ENCODE measurements around the gene SPTBN4.

The SPTBN4 gene

GRCh38 chr19:40492274-40492673 is 25.5 kb downstream of the SPTBN4 start (continued):
- no peak for TF ChIP-seq ZSCAN18 (tag by site-specific recombination; IDR thresholded peaks at IDR 0.05)
- peak; percentile 53 for TF ChIP-seq ZNF341 (tag by site-specific recombination; IDR thresholded peaks at IDR 0.05; ENCODE audit: low read depth)
- no peak for TF ChIP-seq ZNF585B (tag by site-specific recombination; IDR thresholded peaks at IDR 0.05)
- peak; percentile 52; the same call in 1 of the 2 replicates for TF ChIP-seq ZNF169 (tag by site-specific recombination; IDR thresholded peaks at IDR 0.05)
- no peak for TF ChIP-seq ZNF157 (tag by site-specific recombination; IDR thresholded peaks at IDR 0.05)
- no peak for TF ChIP-seq RBAK (tag by site-specific recombination; IDR thresholded peaks at IDR 0.05)
- TF ChIP-seq ZNF692 (tag by site-specific recombination; IDR thresholded peaks at IDR 0.05) = 0 out of 2 replicates have a peak, but pooled peaks have one; percentile 15
- 0 out of 2 replicates have a peak, but pooled peaks have one; percentile 54 for TF ChIP-seq MYNN (tag by site-specific recombination; IDR thresholded peaks at IDR 0.05; ENCODE audit: borderline replicate concordance)
- TF ChIP-seq ZBTB48 (tag by site-specific recombination; IDR thresholded peaks at IDR 0.05) = no peak
- TF ChIP-seq ZBTB17 (tag by site-specific recombination; IDR thresholded peaks at IDR 0.05) = 0 out of 2 replicates have a peak, but pooled peaks have one; percentile 44
- peak; percentile 70 for TF ChIP-seq ZNF133 (tag by site-specific recombination; IDR thresholded peaks at IDR 0.05)
- no peak for TF ChIP-seq KLF7 (tag by site-specific recombination; IDR thresholded peaks at IDR 0.05; ENCODE audit: borderline replicate concordance)
- no peak for TF ChIP-seq ZNF658 (tag by site-specific recombination; IDR thresholded peaks at IDR 0.05)
- TF ChIP-seq ZNF146 (tag by site-specific recombination; IDR thresholded peaks at IDR 0.05) = no peak
- TF ChIP-seq ZNF394 (tag by site-specific recombination; IDR thresholded peaks at IDR 0.05; ENCODE audit: borderline replicate concordance) = peak; percentile 39; the same call in 1 of the 2 replicates
- TF ChIP-seq MZF1 (tag by site-specific recombination; IDR thresholded peaks at IDR 0.05; ENCODE audit: borderline replicate concordance) = no peak
- peak; percentile 40; the same call in 1 of the 2 replicates for TF ChIP-seq ZNF366 (tag by site-specific recombination; conservative IDR thresholded peaks at IDR 0.05)
- peak; percentile 59; the same call in 1 of the 2 replicates for TF ChIP-seq KLF8 (tag by site-specific recombination; IDR thresholded peaks at IDR 0.05)
- TF ChIP-seq ZIC2 (tag by site-specific recombination; IDR thresholded peaks at IDR 0.05) = no peak
- TF ChIP-seq ZFP37 (tag by site-specific recombination; IDR thresholded peaks at IDR 0.05) = peak; percentile 23; the same call in 1 of the 2 replicates
- no peak for TF ChIP-seq ZNF530 (tag by site-specific recombination; IDR thresholded peaks at IDR 0.05; ENCODE audit: low read depth)
- no peak for TF ChIP-seq ZNF513 (tag by site-specific recombination; IDR thresholded peaks at IDR 0.05)
- peak; percentile 77 for TF ChIP-seq ZNF558 (tag by site-specific recombination; IDR thresholded peaks at IDR 0.05)
- peak; percentile 34; the same call in 1 of the 2 replicates for TF ChIP-seq KLF16 (tag by site-specific recombination; IDR thresholded peaks at IDR 0.05)
- TF ChIP-seq ZNF324 (tag by site-specific recombination; IDR thresholded peaks at IDR 0.05) = 0 out of 2 replicates have a peak, but pooled peaks have one; percentile 31
- peak; percentile 55; the same call in 1 of the 2 replicates for TF ChIP-seq ZFP69B (tag by site-specific recombination; IDR thresholded peaks at IDR 0.05)
- TF ChIP-seq ZNF433 (tag by site-specific recombination; IDR thresholded peaks at IDR 0.05; ENCODE audit: low read depth) = no peak
- TF ChIP-seq ZNF311 (tag by site-specific recombination; IDR thresholded peaks at IDR 0.05; ENCODE audit: borderline replicate concordance) = no peak
- TF ChIP-seq ZNF571 (tag by site-specific recombination; IDR thresholded peaks at IDR 0.05) = peak; percentile 55; the same call in 1 of the 2 replicates
- no peak for TF ChIP-seq GLIS1 (tag by site-specific recombination; IDR thresholded peaks at IDR 0.05)
- TF ChIP-seq ZBTB21 (tag by site-specific recombination; IDR thresholded peaks at IDR 0.05) = peak; percentile 31; the same call in 1 of the 2 replicates
- peak; percentile 64 for TF ChIP-seq PRDM1 (tag by site-specific recombination; IDR thresholded peaks at IDR 0.05)
- TF ChIP-seq SALL2 (tag by site-specific recombination; IDR thresholded peaks at IDR 0.05; ENCODE audit: borderline replicate concordance) = peak; percentile 38; the same call in 1 of the 2 replicates
- TF ChIP-seq ATF2 (tag by site-specific recombination; IDR thresholded peaks at IDR 0.05; ENCODE audit: low read depth) = peak; percentile 90
- 0 out of 2 replicates have a peak, but pooled peaks have one; percentile 25 for TF ChIP-seq SP7 (tag by site-specific recombination; IDR thresholded peaks at IDR 0.05)
- no peak for TF ChIP-seq ZNF670 (tag by site-specific recombination; IDR thresholded peaks at IDR 0.05; ENCODE audit: low read depth)

Measured in HEK293 (cell line).